NOMO-1 treated with DMSO at 0.1 percent for 48 hours (cell line): ENCODE results near the gene MACROD1.
A peak's percentile ranks its signal among the peaks of the same experiment; 100 is the strongest.
"Not testable (repeated sequence)": the region's sequence is repeated elsewhere in the genome, so short reads cannot be mapped to it uniquely, and the experiment has no call there.

Experiments used
- DNase-seq: peaks from one replicate; lab custom pipeline; 2025; ENCODE audit not compliant: unreplicated experiment; lab: John Stamatoyannopoulos, UW

MACROD1 gene

DNA sequence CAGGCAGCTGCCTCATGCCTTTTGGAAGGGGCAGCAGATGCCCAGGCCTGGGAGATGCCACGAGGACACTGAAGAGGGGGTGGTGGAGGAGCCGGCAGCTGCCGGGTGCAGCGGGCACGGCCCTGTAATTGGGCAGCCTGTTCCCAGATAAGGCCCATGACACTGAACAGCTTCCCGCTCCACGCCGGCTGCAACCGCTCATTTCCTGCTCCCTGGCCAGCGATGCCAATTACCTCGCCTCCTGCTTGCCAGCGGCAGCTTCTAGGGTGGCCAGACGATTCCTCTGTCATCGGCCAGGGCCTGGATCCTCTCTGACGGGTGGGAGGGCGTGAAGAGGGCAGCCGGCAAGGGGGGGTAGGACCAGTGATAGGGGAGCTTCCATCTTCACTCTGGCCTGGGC lies 107.4 kb downstream of the MACROD1 start:
- DNase-seq = no peak

DNA sequence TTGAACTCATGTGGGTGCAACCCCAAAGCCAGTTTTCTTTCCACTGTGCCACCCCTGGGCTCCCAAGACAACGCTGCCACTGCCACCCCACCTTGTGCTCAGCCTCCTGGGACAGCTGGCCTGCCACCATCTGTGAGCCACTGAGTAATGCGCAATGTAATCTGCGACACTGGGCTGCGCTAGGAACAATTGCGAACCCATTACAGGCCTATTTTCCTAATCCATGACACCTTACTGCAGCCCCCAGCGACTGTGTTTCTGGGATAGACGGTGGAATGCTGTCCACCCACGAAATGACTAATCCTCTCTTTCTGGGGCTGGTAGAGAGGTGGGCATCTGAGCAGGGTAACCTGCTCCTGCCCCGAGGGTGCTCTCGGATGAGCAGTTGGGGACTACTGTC lies 108.0 kb downstream of the MACROD1 start:
- no peak for DNase-seq

DNA sequence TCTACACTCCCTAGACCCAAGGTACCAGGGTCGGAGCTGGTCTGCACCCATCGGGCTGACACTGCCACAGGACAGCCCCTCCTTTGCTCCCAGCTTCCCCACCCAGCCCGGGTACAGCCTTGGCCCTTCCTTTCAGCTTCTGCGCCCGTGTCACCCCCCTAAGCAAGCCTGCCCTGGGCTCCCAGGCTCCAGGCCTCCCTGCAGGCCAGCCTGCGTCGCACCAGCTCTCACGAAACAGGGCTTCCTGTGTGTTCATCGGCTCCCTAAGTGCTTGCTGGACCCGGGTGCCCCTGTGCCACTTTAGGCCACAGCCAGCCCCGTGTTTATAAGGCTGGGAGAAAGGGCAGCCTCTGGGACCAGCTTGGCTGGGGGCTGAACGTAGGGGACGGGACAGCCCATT lies 109.1 kb downstream of the MACROD1 start:
- DNase-seq = no peak

DNA sequence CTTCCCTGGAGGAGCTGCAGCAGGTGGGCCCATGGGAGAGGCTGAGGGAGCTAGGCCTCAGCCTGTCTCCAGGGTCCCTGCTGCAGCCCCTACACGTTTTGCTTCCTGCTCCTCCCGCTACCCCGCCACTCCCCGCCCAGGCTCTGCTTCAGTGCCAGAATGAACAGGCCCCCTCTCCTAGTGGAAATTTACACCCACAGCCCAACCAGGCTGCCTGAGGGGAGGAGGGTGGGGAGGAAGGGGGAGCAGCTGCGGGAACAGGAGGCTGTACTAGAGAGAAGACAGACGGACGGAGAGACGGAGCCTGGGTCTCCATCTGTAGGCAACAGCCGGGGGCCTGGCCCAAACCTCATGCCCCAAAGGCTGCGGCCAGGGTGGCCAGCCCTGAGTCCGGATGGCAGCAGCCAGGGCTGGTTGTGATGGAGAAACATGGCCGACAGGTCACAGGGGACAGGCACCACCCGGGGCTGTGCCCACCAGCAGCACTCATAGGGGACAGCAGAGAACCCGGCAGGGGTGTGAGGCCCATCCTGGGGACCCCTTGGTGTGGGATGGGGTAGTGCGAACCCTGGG lies 109.6 kb downstream of the MACROD1 start:
- DNase-seq = no peak

DNA sequence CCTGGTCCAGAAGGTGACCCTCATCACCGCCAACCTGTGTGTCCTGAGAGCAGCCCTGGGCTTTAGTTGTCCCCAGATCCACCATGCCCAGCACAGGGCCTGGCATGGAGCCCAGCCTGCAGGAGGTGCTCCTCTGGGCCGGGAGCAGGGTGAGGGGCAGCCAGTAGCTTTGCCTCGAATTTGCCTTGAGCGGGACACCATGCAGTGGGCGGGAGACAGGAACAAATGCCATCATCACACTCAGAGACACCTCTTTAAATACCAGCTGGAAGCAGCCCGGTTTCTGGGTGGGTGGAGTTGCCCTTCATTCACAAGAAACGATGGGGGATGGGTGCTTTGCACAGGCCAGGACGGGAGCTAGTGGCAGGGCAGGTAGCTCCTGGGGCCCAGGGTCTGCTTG lies 110.8 kb downstream of the MACROD1 start:
- DNase-seq = no peak

DNA sequence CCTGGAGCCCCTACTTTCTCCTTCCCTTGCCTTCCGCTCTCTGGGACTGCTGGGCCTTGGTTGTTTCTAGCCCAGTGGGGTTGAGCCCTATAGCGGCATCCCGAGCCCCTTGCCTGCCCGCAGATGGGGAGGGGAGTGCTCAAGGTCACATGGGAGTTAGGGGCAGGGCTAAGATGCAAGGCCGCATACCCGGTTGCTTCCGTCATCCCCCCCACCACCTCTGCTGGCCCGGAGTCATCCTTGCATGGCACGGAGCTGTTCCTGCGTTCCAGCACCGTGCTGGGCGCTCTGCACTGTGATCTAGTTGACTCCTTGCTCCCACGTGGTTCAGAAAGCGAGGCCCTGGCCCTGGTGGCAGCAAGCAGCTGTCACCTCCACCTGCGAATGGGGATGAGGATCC lies 112.2 kb downstream of the MACROD1 start:
- no peak for DNase-seq

DNA sequence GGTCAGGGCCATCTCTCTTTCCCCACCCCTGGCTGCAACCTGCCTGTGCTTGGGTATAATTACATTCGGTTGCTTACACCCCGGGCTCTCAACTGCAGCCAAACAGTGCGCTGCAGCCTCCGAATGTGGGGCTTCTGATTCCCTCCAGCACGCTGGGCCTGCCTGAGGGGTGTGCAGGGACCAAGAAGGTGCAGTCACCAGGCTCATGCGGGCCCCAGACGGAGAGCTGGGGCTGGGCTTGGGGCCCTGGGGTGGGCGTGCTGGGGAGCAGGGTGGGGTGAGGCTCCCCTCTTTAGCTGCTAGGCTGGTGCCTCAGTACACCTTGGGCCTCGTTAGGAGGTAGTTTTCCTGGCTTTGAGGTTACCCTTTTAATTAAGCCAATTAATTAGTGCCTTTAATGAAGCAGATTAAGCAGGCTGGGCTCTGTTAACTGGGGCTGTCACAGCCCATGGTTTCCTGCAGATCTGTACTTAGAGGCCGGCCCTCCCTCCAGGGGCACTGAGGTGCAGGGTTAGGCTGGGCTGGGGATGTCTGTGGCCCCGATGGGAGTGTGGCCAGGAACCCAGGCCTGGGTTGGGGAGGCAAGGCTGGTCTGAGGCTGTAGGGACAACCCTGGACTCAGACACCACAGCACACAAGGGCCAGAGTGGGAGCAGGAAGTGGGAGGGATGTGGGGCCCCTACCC lies 112.8 kb downstream of the MACROD1 start:
- no peak for DNase-seq

DNA sequence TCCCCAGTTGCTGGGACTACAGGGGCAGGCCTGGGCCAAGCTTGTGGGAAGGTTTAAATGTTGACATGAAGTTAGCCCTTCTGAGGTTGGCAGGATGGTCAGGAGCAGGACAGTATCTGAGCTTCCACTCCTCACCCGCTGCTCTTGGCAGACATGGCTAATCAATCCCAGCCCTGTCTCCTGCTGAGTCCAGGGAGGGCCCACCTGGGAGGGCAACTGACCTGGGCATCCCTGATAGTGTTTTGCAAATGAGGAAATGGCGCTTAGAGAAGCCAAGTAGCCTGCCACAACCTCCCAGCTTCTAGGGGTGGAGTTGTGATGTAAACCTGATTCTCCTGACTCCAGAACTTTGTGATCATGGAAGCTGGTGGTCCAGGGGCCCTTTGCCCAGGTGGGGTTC lies 113.5 kb downstream of the MACROD1 start:
- no peak for DNase-seq

DNA sequence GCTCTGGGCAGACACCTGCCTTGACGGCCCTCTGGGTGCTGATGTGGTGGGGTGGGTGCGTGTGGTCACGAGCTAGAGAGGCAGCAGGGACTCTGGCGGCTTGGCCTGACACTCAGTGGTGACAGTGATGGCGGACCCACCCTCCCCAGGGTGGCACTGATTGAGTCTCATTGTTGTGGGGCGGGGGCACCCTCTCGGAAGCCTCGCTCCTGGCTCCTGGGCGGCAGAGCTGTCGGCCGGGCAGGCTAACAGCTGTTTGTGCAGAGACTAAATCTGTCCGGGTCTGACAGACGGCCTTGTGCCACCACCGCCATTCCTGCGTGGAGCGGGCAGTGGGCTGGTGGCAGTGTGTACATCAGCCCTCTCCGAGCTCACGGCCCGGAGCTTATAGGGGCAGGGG lies 114.6 kb downstream of the MACROD1 start:
- no peak for DNase-seq

DNA sequence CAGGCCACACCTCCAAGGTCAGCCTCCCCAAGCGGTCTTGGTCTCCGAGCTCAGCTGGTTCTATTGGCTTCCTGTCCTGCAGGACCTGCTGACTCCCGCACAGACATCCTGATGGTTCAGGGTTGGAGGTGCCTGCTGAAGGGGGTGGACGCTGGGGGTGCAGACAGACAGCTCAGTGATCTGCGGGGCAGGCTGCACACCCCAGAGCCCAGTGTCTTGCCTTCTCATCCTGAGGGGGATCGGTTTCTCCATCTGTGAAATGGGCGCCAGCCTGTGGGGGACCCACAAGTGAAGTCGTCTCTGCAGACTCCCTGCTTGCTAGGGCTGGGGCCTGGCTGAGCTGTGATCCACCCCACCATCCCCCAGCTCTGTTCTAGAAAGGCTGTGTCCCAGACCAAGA lies 116.4 kb downstream of the MACROD1 start:
- no peak for DNase-seq

DNA sequence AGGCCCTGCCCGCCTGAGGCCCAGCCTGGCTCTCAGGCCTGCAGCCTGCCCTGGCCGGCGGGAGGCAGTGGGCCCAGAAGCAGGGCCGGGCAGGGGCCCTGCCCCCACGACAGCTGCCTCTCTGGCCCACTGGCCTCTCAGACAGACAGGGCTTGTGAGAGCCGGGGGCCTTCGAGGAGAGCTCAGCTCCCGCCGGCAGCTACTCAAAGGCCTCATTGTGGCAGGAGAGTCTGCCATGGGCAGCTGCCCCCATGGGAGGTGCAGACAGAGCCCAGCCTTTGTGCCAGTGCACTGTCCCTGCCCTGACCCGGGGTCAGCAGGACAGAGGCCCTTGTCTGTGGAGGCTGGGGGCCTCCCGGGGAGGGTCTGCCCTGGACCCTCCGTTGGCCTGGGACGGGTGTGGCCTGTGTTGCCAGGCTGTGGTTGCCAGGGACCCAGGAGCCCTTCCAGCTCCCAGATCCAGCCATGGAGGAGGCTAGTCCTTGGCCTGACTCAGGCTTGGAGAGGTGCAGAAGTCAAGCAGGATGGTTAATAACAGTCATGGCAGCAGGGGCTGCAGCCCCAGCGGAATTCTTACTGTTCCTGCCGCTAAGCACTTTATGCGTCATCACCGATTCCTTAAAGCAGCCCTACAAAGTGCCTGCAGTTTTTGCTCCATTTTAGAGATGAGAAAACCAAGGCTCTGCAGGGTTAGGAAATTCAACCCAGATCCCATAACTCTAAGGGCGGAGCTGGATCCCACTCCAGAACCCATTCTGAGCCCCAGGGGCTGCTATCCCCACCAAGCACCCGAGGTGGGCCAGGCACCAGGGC lies 117.7 kb downstream of the MACROD1 start:
- DNase-seq = no peak

DNA sequence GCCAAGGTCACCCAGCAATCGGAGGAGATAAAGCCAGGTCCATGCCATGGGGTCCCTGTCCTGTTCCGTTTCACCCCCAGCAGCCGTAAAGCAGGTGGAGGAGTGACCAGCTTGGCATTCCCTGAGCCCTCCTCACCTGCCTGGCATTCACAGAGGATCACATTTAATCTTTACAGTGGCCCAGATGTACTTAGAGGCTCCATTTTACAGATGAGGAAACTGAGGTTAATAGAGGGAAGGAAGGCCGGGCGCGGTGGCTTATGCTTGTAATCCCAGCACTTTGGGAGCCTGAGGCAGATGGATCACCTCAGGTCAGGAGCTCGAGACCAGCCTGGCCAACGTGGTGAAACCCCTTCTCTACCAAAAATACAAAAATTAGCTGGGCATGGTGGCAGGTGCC lies 118.5 kb downstream of the MACROD1 start:
- not testable (repeated sequence) for DNase-seq

DNA sequence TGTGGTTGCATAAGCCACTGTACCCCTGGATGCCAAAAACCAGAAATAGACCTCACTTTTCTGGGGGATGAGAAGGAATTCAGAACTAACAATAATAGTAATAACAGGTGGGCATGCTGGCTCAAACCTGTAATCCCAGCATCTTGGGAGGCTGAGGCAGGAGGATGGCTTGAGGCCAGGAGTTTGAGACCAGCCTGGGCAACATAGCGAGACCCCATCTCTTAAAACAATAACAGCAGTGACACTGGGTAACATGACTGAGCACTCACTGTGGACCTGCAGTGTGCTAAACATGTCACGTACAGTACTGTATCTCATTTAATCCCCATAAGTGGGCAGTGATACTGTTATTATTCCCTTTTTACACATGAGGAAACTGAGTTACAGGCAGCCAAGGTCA lies 120.2 kb downstream of the MACROD1 start:
- no peak for DNase-seq

DNA sequence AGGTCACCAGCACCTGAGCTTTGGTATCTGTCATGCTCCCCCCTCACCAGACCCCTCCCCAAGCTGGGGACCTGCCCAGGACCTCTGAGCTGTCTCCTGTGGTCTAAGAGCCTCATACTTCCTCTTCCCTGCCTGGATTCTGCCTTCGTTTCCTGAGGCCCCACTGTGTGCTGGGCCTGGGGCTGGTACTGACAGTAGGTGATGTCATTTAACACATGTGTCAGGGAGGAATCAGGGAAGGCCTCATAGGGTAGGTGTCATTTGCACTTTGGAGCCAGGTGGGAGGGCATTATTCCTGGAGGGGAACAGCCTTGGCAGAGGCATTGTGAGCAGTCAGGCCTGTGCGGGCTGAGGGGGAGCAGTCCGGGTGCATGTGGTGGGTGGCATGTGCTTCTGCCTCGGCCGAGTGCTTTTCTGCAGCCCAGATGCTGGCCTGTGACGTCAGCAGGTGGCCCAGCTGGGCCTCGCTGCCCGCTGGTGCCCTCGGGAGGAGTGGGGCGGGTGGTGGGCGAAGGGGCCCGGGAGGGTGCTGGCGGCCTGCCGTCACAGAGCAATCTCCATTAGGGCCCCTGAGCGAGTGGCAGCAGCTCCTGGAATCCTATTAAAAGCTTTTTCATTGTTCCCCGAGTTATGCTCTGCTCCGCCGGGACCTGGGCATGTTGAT lies 121.1 kb downstream of the MACROD1 start:
- DNase-seq = peak; percentile 10

DNA sequence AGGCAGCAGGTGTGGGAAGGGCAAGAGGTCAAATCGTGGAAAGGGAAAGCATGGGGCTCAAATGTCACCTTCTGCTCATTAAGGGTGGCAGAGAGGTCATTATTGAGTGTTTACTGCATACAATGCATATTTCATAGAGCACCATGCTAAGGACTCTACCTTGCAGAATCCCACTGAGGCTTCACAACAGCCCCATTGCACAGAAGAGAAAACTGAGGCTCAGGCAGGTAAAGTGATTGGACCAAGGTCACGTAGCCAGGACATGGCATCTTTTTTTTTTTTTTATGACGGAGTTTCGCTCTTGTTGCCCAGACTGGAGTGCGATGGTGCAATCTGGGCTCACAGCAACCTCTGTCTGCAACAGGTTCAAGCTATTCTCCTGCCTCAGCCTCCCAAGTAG lies 122.4 kb downstream of the MACROD1 start:
- DNase-seq = no peak

DNA sequence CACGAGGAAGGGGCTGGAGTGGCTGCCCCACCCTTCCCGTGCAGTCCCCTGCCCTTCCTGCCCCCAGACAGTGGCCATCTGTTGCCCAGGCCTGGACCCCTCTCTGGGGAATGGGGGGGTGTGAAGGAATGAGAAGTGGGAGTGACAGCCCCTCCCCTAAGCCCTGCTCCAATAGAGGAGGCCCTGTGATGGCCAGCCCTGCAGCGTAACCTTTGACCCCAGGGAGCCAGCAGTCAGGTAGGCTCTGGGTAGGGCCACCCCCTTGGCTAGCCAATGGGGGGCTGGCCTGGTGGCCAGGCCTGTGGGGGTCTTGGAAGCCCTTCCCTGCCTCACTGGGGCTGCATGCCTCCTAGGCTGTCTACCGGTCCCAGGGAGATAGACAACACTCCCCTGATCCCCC lies 123.6 kb downstream of the MACROD1 start:
- DNase-seq = no peak

DNA sequence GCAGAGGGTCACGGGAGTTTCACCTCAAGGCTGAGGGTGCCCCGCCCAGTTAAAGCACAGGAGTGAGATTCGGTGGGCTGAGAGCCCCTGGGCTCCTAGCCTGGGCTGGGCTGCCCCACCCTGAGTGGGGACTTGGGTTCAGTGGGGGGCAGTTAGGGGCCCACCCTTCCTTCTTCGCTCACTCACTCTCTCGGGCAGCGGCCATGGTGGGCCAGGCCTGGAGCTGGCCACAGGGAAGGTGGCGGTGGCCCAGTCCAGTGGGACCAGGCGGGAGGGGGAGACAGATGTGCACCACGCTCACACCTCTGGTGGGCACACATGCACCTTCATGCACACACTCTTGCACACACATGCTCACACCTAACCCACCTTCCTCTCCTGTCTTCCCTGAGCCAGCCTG lies 124.1 kb downstream of the MACROD1 start:
- no peak for DNase-seq

DNA sequence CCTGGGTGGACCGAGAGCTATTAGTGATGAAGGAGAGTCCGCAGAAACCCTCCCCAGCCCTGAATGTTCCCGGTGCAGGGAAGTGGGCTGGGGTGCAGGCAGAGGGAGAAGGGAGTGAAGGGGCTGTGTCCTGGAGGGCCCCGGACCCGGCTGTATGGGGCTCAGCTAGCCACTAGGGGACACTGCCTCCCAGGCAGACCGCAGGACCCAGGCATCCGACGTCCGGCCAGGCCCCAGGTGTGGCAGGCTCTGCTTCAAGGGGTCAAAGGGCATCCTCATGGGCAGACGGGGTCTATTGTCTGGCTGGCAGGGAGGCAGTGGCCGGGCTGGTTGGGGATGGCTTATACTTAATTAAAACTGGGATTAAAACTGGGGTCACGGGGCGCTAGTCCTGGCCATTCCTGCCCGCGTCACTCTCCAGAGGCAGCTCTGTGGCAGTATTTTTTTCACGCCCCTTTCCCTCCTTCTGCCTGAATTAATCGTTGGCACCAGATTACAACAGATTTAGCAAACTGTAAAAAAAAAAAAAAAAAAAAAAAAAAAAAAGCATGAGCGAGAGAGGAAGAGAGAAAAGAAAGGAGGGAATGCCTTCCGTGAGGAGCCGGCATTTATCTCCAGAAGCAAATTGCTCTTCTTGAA lies 125.1 kb downstream of the MACROD1 start:
- DNase-seq = no peak

DNA sequence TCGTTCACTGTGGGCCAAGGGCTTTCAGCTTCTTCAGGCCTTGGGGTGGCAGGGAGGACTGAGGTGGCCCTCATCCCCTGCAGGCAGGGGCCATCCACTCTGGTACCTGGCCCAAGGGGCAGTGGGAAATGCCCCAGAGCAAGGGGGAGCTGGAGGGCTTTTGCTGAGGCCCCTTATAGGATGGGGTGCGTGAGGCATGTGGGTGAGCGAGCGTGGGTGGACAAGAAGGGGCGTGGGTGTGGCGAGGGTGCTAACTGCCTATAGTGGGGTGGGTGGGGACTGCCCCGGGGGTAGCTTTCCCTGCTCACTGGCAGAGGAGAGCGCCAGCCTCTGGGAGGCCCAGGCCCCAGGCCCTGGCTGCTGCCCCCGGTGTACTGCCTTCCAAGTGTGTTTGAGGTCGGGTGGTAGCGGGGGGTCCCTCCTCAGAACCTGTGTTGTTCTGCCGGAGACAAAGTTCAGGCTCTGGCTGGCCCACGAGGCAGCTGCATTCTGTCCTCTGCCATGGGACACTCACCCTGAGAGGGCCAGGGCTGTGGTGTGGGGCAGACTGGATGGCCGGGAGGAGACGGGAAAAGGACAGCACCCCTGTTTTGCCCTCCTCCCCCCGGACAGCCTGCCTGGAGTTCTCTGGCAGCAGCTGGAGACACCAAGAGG lies 126.8 kb downstream of the MACROD1 start:
- DNase-seq = no peak

DNA sequence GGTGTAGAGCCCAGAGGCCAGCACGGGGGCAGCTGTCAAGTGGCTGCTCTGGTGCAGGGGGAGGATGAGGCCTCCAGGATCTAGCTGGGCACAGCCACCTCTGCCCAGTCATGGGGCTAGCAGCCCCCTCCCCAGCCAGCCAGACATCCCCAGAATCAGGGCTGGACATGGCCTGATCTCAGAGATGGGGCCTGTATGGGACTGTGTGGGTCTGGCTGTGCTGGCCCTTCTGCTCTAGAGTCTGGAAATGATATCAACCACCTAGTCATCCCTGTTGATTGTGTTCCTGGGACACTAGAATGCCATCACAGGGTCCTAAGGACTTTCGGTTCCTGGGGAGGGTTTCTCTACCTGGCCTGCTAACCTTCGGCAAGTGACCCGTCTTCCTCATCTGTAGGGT lies 127.4 kb downstream of the MACROD1 start:
- no peak for DNase-seq
